GM12864 (cell line): ENCODE data around the gene IFT122.

Experiments used
- DNase-seq: peaks from one replicate; pipeline ENCODE4 v3.0.0-alpha.2; 2011; ENCODE audit warnings: low read depth
- H3K4me3 ChIP-seq: 2 replicates; pipeline ENCODE4 v1.5.1; 2011; ENCODE audit warnings: mild to moderate bottlenecking, low read depth, low read length, control low read depth
- CTCF ChIP-seq: IDR thresholded peaks from 2 replicates; pipeline ENCODE4 v1.5.1; 2011; ENCODE audit warnings: low read depth, mild to moderate bottlenecking, moderate library complexity, low read length, control low read depth, inconsistent platforms; ENCODE audit errors: missing control alignments

Gene IFT122

GRCh38 chr3:129429080-129429451 lies 11.0 kb upstream of the IFT122 start:
- no peak for DNase-seq
- H3K4me3 ChIP-seq, result no peak overlapping the region; the same call in 1 of the 2 replicates
- no peak for TF ChIP-seq CTCF

GRCh38 chr3:129429602-129430001 lies 10.4 kb upstream of the IFT122 start:
- no peak for TF ChIP-seq CTCF
- DNase-seq, result no peak
- H3K4me3 ChIP-seq, result no peak overlapping the region

GRCh38 chr3:129432036-129432435 lies 8.0 kb upstream of the IFT122 start:
- no peak for TF ChIP-seq CTCF
- no peak overlapping the region for H3K4me3 ChIP-seq
- DNase-seq, result no peak

- no peak overlapping the region for H3K4me3 ChIP-seq
- no peak for DNase-seq
- TF ChIP-seq CTCF, result no peak
These were observed 7.4 kb upstream of the IFT122 start for GRCh38 chr3:129432671-129433070.

GRCh38 chr3:129433565-129433964 lies 6.5 kb upstream of the IFT122 start:
- no peak for TF ChIP-seq CTCF
- no peak for DNase-seq
- no peak overlapping the region for H3K4me3 ChIP-seq

- no peak for TF ChIP-seq CTCF
- no peak overlapping the region for H3K4me3 ChIP-seq
- no peak for DNase-seq
These were observed 5.9 kb upstream of the IFT122 start for GRCh38 chr3:129434140-129434539.

GRCh38 chr3:129435367-129435766 lies 4.7 kb upstream of the IFT122 start:
- H3K4me3 ChIP-seq, result peak overlapping the region; percentile 39
- DNase-seq, result no peak
- no peak for TF ChIP-seq CTCF
